ENCODE results near the gene DAAM2. TPM values are rescaled to one million over a fixed set of nuclear protein-coding genes. Genes with fewer than 3 reads are reported as not detected.
A peak's percentile ranks its signal among the peaks of the same experiment; 100 is the strongest.

Gene DAAM2
- polyA plus RNA-seq, 12 donors: 23.0 to 51.4 (median 36.9) TPM; not detected in 1

- DNase-seq: no peak
These were observed 22.1 kb downstream of the DAAM2 start for GRCh38 chr6:39814236-39814635.

- DNase-seq: no peak
These were observed 23.2 kb downstream of the DAAM2 start for GRCh38 chr6:39815356-39815755.

- DNase-seq: no peak
These were observed 24.6 kb downstream of the DAAM2 start for GRCh38 chr6:39816747-39817146.

GRCh38 chr6:39818695-39819094 is 26.5 kb downstream of the DAAM2 start:
- no peak for DNase-seq

- no peak for DNase-seq
These were observed 27.1 kb downstream of the DAAM2 start for GRCh38 chr6:39819228-39819627.

GRCh38 chr6:39819676-39820075 is 27.5 kb downstream of the DAAM2 start:
- DNase-seq: no peak

GRCh38 chr6:39820553-39820952 is 28.4 kb downstream of the DAAM2 start:
- no peak for DNase-seq

- DNase-seq: no peak
These were observed 29.0 kb downstream of the DAAM2 start for GRCh38 chr6:39821046-39821740.

- peak; percentile 55 for DNase-seq
These were observed 29.8 kb downstream of the DAAM2 start for GRCh38 chr6:39821742-39822532.

GRCh38 chr6:39822846-39823815 is 31.0 kb downstream of the DAAM2 start:
- DNase-seq: no peak

- no peak for DNase-seq
These were observed 32.1 kb downstream of the DAAM2 start for GRCh38 chr6:39824030-39824926.

- no peak for DNase-seq
These were observed 37.2 kb downstream of the DAAM2 start for GRCh38 chr6:39829331-39829730.

GRCh38 chr6:39830444-39830843 is 38.3 kb downstream of the DAAM2 start:
- no peak for DNase-seq

GRCh38 chr6:39831701-39832100 is 39.5 kb downstream of the DAAM2 start:
- DNase-seq: no peak

GRCh38 chr6:39834278-39834677 is 42.1 kb downstream of the DAAM2 start:
- no peak for DNase-seq

GRCh38 chr6:39834866-39835265 is 42.7 kb downstream of the DAAM2 start:
- no peak for DNase-seq

GRCh38 chr6:39835821-39836295 is 43.7 kb downstream of the DAAM2 start:
- peak; percentile 48 for DNase-seq

GRCh38 chr6:39836606-39837005 is 44.4 kb downstream of the DAAM2 start:
- no peak for DNase-seq

GRCh38 chr6:39839445-39839844 is 47.3 kb downstream of the DAAM2 start:
- no peak for DNase-seq

GRCh38 chr6:39840781-39841180 is 48.6 kb downstream of the DAAM2 start:
- no peak for DNase-seq

- DNase-seq: no peak
These were observed 49.1 kb downstream of the DAAM2 start for GRCh38 chr6:39841291-39841690.
